Suppressor macrophage treated with lipopolysaccharide for 1 hour (primary cell): ENCODE results near the gene LPCAT1.

Source experiments
- DNase-seq, 3 donors: peaks; one replicate each; pipeline ENCODE4 v3.0.0-alpha.2; 2020 to 2022

LPCAT1 gene

GRCh38 chr5:1555011-1555807 lies 31.4 kb upstream of the LPCAT1 start:
- peak; percentile 67 to 83 (median 70) for DNase-seq

- no peak for DNase-seq
These were observed 30.7 kb upstream of the LPCAT1 start for GRCh38 chr5:1554410-1554967.

GRCh38 chr5:1553539-1554409 lies 30.0 kb upstream of the LPCAT1 start:
- no peak for DNase-seq

GRCh38 chr5:1552521-1553255 lies 28.9 kb upstream of the LPCAT1 start:
- DNase-seq, result no peak

- no peak for DNase-seq
These were observed 27.9 kb upstream of the LPCAT1 start for GRCh38 chr5:1551426-1552301.

- no peak for DNase-seq
These were observed 26.7 kb upstream of the LPCAT1 start for GRCh38 chr5:1550287-1551076.

- no peak for DNase-seq
These were observed 25.8 kb upstream of the LPCAT1 start for GRCh38 chr5:1549475-1550030.

GRCh38 chr5:1548702-1549474 lies 25.1 kb upstream of the LPCAT1 start:
- DNase-seq, result no peak

- no peak for DNase-seq
These were observed 23.9 kb upstream of the LPCAT1 start for GRCh38 chr5:1547655-1548054.

- DNase-seq, result no peak
These were observed 23.5 kb upstream of the LPCAT1 start for GRCh38 chr5:1547236-1547635.

- no peak for DNase-seq
These were observed 22.8 kb upstream of the LPCAT1 start for GRCh38 chr5:1546556-1546955.

GRCh38 chr5:1545805-1546355 lies 22.1 kb upstream of the LPCAT1 start:
- DNase-seq, result no peak

- DNase-seq, result no peak
These were observed 21.5 kb upstream of the LPCAT1 start for GRCh38 chr5:1545126-1545804.

GRCh38 chr5:1544294-1544961 lies 20.7 kb upstream of the LPCAT1 start:
- no peak for DNase-seq

- no peak for DNase-seq
These were observed 19.9 kb upstream of the LPCAT1 start for GRCh38 chr5:1543398-1544293.

- no peak for DNase-seq
These were observed 19.0 kb upstream of the LPCAT1 start for GRCh38 chr5:1542781-1543180.

GRCh38 chr5:1541702-1542400 lies 18.1 kb upstream of the LPCAT1 start:
- DNase-seq, result no peak
